Omental fat pad (tissue), 4 donors: ENCODE data around the gene IFIT2. TPM values are rescaled to one million over a fixed set of nuclear protein-coding genes. Genes with fewer than 3 reads are reported as not detected.

Experiments used
- ATAC-seq: fragments of 150-250 bp; one replicate; pipeline ENCODE4 v1.9.1; 2016; ENCODE audit warnings: mild to moderate bottlenecking, moderate library complexity; ENCODE audit not compliant: low FRiP score
- DNase-seq: peaks from one replicate; pipeline ENCODE4 v3.0.0-alpha.2; 2019; ENCODE audit warnings: low spot score
- total RNA-seq, 4 donors: library from RNA; depleted of rRNA; stranded (reverse); fragments of >200 nt; gene quantifications; one replicate each; pipeline ENCODE4 v1.1.0, GENCODE V29; 2016
- TF ChIP-seq, protein P1 (sequence below), 3 donors: fragments of 450-650 bp; IDR thresholded peaks; one replicate each; pipeline ENCODE4 v1.5.1; 2016 to 2017; ENCODE audit warnings: antibody characterized with exemption in 3 of 3, mild to moderate bottlenecking in 3 of 3, moderate library complexity in 2 of 3

Gene IFIT2
- total RNA-seq, 4 donors from 2014 or later = 2.3 to 17.0 (median 3.4) TPM

GRCh38 chr10:89357096-89357495 lies 55.2 kb downstream of the IFIT2 start:
- TF ChIP-seq, protein P1, sequence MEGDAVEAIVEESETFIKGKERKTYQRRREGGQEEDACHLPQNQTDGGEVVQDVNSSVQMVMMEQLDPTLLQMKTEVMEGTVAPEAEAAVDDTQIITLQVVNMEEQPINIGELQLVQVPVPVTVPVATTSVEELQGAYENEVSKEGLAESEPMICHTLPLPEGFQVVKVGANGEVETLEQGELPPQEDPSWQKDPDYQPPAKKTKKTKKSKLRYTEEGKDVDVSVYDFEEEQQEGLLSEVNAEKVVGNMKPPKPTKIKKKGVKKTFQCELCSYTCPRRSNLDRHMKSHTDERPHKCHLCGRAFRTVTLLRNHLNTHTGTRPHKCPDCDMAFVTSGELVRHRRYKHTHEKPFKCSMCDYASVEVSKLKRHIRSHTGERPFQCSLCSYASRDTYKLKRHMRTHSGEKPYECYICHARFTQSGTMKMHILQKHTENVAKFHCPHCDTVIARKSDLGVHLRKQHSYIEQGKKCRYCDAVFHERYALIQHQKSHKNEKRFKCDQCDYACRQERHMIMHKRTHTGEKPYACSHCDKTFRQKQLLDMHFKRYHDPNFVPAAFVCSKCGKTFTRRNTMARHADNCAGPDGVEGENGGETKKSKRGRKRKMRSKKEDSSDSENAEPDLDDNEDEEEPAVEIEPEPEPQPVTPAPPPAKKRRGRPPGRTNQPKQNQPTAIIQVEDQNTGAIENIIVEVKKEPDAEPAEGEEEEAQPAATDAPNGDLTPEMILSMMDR (IDR thresholded peaks at IDR 0.05) = no peak
- no peak for ATAC-seq
- DNase-seq = no peak

- no peak for ATAC-seq
- no peak for DNase-seq
- TF ChIP-seq, protein P1 (IDR thresholded peaks at IDR 0.05) = no peak
Measured at GRCh38 chr10:89357975-89358374, 56.1 kb downstream of the IFIT2 start.

Other genes starting within 250 kb of the IFIT2 start
- gene CH25H, start 94.7 kb upstream of the IFIT2 start, total RNA-seq = 10 to 100 TPM in 2 of 4 donors, 1 to 10 TPM in 2; 6.3 to 25.5 (median 13.4) TPM
- gene LIPA, start 50.3 kb upstream of the IFIT2 start, total RNA-seq = 100 to 1,000 TPM in 2 of 4 donors, 10 to 100 TPM in 2; 77.0 to 354 (median 105) TPM
- gene IFIT3, start 26.0 kb downstream of the IFIT2 start, total RNA-seq = 10 to 100 TPM in 3 of 4 donors, 1 to 10 TPM in 1; 9.2 to 58.5 (median 17.2) TPM
- not detected for gene IFIT1B, start 76.0 kb downstream of the IFIT2 start, total RNA-seq
- gene IFIT1, start 90.6 kb downstream of the IFIT2 start, total RNA-seq = 10 to 100 TPM in 2 of 4 donors, 1 to 10 TPM in 2; 8.1 to 30.9 (median 11.6) TPM
- 10 to 100 TPM in 3 of 4 donors, 1 to 10 TPM in 1; 6.9 to 32.8 (median 17.3) TPM for gene IFIT5, start 112.5 kb downstream of the IFIT2 start, total RNA-seq
- 1 to 10 TPM in 3 of 4 donors, under 1 TPM in 1; 0.72 to 5.8 (median 3.0) TPM for gene SLC16A12, start 233.5 kb downstream of the IFIT2 start, total RNA-seq